ENCODE measurements around the gene HTT-AS. TPM values are rescaled to one million over a fixed set of nuclear protein-coding genes. Genes with fewer than 3 reads are reported as not detected.

Gene HTT-AS
- total and polyA plus RNA-seq, 2 of the 13 experiments (the other 11 are each of a cell fraction or from before 2014, with no cell fraction given) = not detected

DNA sequence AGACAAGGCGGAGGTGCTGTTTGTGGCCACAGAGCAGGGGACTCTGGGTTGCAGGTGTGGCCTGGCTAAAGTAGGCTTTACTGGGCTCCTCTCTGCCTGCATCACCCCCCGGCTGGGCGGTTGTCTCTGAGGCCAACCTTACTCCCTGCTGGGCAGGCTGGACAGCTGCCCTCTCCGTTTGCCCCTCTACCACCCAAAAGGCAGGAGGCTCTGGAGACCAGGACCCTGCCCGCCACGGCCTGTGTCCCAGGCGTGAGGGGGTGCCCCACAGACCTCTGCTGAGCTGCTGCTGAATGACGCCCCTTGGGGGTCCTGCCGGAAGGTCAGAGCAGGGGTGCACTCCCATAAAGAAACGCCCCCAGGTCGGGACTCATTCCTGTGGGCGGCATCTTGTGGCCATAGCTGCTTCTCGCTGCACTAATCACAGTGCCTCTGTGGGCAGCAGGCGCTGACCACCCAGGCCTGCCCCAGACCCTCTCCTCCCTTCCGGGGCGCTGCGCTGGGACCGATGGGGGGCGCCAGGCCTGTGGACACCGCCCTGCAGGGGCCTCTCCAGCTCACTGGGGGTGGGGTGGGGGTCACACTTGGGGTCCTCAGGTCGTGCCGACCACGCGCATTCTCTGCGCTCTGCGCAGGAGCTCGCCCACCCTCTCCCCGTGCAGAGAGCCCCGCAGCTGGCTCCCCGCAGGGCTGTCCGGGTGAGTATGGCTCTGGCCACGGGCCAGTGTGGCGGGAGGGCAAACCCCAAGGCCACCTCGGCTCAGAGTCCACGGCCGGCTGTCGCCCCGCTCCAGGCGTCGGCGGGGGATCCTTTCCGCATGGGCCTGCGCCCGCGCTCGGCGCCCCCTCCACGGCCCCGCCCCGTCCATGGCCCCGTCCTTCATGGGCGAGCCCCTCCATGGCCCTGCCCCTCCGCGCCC, 920 bp downstream of the HTT-AS start (continued):
- TF ChIP-seq, protein P1, sequence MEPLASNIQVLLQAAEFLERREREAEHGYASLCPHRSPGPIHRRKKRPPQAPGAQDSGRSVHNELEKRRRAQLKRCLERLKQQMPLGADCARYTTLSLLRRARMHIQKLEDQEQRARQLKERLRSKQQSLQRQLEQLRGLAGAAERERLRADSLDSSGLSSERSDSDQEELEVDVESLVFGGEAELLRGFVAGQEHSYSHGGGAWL (CRISPR knock-in tag; IDR thresholded peaks at IDR 0.05) = no peak
- TF ChIP-seq, protein P2, sequence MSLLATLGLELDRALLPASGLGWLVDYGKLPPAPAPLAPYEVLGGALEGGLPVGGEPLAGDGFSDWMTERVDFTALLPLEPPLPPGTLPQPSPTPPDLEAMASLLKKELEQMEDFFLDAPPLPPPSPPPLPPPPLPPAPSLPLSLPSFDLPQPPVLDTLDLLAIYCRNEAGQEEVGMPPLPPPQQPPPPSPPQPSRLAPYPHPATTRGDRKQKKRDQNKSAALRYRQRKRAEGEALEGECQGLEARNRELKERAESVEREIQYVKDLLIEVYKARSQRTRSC (CRISPR knock-in tag; IDR thresholded peaks at IDR 0.05; ENCODE audit: low read depth) = no peak
- TF ChIP-seq ZNF263 (CRISPR knock-in tag; IDR thresholded peaks at IDR 0.05) (0 out of 2 replicates have a peak, but pooled peaks have one; percentile 33), ZNF24 (IDR thresholded peaks at IDR 0.05) (no peak), EEA1 (CRISPR knock-in tag; IDR thresholded peaks at IDR 0.05; ENCODE audit: borderline replicate concordance) (0 out of 2 replicates have a peak, but pooled peaks have one; percentile 41), ZFAT (CRISPR knock-in tag; conservative IDR thresholded peaks at IDR 0.05) (no peak), MEF2D (CRISPR knock-in tag; IDR thresholded peaks at IDR 0.05) (no peak), ZNF883 (CRISPR knock-in tag; IDR thresholded peaks at IDR 0.05; ENCODE audit: not compliant biosample characterization) (no peak), CHCHD3 (CRISPR knock-in tag; IDR thresholded peaks at IDR 0.05) (no peak), DPF2 (CRISPR knock-in tag; IDR thresholded peaks at IDR 0.05; ENCODE audit: borderline replicate concordance, low read depth) (peak; percentile 31; the same call in 1 of the 2 replicates), CENPT (CRISPR knock-in tag; IDR thresholded peaks at IDR 0.05; ENCODE audit: low read depth) (no peak; the same call in 1 of the 2 replicates), JUNB (CRISPR knock-in tag; IDR thresholded peaks at IDR 0.05; ENCODE audit: borderline replicate concordance) (no peak), HMG20A (CRISPR knock-in tag; IDR thresholded peaks at IDR 0.05; ENCODE audit: borderline replicate concordance) (no peak), IRF9 (CRISPR knock-in tag; IDR thresholded peaks at IDR 0.05; ENCODE audit: borderline replicate concordance) (peak; percentile 67; the same call in 1 of the 2 replicates), KAT8 (CRISPR knock-in tag; IDR thresholded peaks at IDR 0.05) (peak; percentile 71), ZNF891 (CRISPR knock-in tag; IDR thresholded peaks at IDR 0.05) (peak; percentile 46; the same call in 1 of the 2 replicates), SRSF9 (IDR thresholded peaks at IDR 0.05; ENCODE audit: borderline replicate concordance, insufficient read depth, low read depth, low read length, poor library complexity, severe bottlenecking) (no peak), TOE1 (CRISPR knock-in tag; IDR thresholded peaks at IDR 0.05) (no peak), MLLT10 (CRISPR knock-in tag; IDR thresholded peaks at IDR 0.05) (no peak), AGO2 (optimal IDR thresholded peaks at IDR 0.05; ENCODE audit: low read depth, low read length) (no peak), HNRNPUL1 (IDR thresholded peaks at IDR 0.05; ENCODE audit: low read depth, low read length) (no peak), ZNF326 (CRISPR knock-in tag; IDR thresholded peaks at IDR 0.05; ENCODE audit: borderline replicate concordance) (no peak), ZNF709 (CRISPR knock-in tag; IDR thresholded peaks at IDR 0.05) (no peak), ATF1 (CRISPR knock-in tag; IDR thresholded peaks at IDR 0.05) (no peak)
- TF ChIP-seq, protein P3, sequence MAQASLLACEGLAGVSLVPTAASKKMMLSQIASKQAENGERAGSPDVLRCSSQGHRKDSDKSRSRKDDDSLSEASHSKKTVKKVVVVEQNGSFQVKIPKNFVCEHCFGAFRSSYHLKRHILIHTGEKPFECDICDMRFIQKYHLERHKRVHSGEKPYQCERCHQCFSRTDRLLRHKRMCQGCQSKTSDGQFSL (CRISPR knock-in tag; IDR thresholded peaks at IDR 0.05) = peak; percentile 43; the same call in 1 of the 2 replicates
- TF ChIP-seq, protein P4, sequence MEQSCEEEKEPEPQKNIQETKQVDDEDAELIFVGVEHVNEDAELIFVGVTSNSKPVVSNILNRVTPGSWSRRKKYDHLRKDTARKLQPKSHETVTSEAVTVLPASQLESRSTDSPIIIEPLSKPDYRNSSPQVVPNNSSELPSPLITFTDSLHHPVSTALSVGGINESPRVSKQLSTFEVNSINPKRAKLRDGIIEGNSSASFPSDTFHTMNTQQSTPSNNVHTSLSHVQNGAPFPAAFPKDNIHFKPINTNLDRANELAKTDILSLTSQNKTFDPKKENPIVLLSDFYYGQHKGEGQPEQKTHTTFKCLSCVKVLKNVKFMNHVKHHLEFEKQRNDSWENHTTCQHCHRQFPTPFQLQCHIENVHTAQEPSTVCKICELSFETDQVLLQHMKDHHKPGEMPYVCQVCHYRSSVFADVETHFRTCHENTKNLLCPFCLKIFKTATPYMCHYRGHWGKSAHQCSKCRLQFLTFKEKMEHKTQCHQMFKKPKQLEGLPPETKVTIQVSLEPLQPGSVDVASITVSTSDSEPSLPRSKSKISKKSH (CRISPR knock-in tag; IDR thresholded peaks at IDR 0.05; ENCODE audit: borderline replicate concordance) = 0 out of 2 replicates have a peak, but pooled peaks have one; percentile 62
